GM18951 (cell line): ENCODE measurements around the gene CPLX3.

Experiments
- POLR2A ChIP-seq: IDR thresholded peaks from 4 replicates; pipeline ENCODE4 v1.6.1; 2011; ENCODE audit warnings: mild to moderate bottlenecking; ENCODE audit not compliant: insufficient read length, insufficient read depth; ENCODE audit errors: extremely low read depth
- in situ Hi-C: fragments of 300-500 bp; cut with MboI; formaldehyde crosslinking; loops from one replicate; pipeline ENCODE4 v1.12.0; 2022; ENCODE audit warnings: low sequenced_read_pairs, mixed read lengths, inconsistent platforms; ENCODE audit not compliant: unreplicated experiment

The CPLX3 gene

DNA sequence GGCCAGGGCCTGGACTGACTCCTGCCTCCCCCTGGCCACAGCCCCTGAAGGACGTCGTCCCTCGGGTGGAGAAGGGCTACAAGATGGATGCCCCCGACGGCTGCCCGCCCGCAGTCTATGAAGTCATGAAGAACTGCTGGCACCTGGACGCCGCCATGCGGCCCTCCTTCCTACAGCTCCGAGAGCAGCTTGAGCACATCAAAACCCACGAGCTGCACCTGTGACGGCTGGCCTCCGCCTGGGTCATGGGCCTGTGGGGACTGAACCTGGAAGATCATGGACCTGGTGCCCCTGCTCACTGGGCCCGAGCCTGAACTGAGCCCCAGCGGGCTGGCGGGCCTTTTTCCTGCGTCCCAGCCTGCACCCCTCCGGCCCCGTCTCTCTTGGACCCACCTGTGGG lies 24.1 kb upstream of the CPLX3 start:
- TF ChIP-seq POLR2A, result no peak
- in situ Hi-C loops, result no loop called here

DNA sequence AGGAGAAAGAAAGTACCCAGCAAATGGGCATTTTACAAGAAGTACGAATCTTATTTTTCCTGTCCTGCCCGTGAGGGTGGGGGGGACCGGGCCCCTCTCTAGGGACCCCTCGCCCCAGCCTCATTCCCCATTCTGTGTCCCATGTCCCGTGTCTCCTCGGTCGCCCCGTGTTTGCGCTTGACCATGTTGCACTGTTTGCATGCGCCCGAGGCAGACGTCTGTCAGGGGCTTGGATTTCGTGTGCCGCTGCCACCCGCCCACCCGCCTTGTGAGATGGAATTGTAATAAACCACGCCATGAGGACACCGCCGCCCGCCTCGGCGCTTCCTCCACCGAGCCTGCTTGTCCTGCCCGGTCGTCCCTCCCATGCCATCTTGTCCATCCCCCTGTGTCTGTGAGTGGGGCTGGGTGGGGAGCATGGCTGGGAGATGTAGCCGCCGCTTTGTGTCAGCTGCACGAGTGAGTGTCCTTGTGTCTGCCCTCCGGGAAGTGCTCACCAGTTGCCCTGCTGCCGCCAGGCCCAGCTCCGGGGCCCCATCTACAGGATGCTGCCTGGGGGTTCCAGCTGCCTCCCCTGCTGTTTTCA lies 23.5 kb upstream of the CPLX3 start:
- TF ChIP-seq POLR2A, result no peak
- in situ Hi-C loops, result no loop called here

DNA sequence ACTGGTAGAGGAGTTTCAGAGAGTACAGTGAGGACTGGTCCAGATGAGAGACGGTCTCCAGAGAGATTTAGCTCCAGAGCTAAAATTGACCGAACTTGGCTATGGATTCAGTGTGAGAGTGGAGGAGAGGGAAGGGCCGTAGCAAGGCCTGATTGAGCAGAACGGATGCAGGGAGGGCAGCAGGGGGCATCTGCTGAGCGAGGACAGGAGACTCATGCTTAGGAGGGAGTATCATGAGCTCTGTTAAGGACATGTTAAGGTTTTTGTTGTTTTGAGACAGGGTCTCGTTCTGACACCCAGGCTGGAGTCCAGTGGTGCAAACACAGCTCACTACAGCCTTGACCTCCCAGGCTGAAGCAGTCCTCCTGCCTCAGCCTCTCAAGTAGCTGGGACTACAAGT lies 21.5 kb upstream of the CPLX3 start:
- TF ChIP-seq POLR2A, result no peak
- in situ Hi-C loops, result loop anchor here (5.0 kb wide), 1 partner anchor 33 kb away; no protein-coding TSS in a partner anchor

DNA sequence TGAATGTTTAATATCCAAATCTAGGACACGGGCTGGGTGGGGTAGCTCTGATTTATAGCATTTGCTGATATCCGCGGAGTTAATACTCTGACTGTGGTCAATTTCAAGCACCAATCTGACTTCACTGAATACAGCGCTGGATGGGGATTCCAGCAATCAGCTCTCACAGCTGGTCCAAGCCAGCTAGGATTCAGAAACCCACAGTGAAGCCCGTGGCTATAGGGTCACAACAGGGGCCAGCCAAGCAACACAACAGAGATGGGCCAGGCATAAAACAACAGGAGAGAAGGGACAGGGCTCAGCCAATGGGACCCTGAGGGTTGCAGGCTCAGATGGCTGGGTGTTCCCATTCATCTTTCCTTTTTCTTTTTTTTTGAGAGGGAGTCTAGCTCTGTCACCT lies 19.1 kb upstream of the CPLX3 start:
- in situ Hi-C loops, result loop anchor here (5.0 kb wide), 1 partner anchor 35 kb away; no protein-coding TSS in a partner anchor
- no peak for TF ChIP-seq POLR2A

DNA sequence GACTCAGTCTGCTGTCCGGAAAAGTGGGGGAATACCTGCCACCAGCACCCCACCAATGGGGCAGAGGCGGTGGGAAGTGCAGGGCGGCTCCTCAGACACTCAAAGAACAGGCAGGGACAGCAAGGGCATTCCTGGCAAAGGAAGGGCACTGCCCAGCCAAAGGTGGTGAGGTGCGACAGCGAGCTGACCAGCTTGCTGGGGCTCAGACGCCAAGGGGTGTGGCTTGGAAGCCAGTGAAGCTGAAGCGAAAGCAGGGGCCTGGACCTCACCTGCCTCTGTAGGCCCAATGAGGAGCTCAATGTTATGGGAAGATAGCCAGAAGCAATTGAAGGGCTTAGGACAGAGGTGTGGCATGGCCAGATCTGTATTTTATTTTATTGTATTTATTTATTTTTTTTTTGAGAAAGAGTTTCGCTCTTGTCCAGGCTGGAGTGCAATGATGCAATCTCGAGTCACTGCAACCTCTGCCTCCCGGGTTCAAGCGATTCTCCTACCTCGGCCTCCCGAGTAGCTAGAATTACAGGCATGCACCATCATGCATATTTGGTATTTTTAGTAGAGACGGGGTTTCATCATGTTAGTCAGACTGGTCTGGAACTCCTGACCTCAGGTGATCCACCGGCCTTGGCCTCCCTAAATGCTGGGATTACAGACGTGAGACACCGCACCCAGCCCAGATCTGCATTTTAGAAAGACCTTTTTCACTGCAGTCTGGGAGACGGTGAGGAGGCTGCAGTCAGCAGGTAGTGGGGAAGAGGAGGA lies 18.2 kb upstream of the CPLX3 start:
- no peak for TF ChIP-seq POLR2A
- in situ Hi-C loops, result loop anchor here (5.0 kb wide), 1 partner anchor 36 kb away; no protein-coding TSS in a partner anchor

DNA sequence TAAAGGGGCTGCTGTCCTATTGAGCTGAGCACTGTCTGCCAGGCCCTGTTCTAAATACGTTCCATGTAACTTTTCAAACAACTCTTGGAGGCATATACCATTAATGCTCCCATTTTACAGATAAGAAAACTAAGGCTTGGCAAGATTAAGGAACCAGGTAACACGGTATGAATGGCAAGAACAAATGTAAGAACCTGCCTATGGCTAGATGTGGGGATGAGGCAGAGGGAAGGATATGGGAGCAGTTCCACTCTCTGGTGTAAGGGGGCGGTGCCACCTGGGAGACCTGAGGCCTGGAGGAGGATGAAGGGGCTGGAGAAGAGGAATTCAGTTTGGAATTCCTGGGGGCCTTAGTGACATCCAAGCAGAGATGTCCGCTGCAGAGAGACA lies 17.6 kb upstream of the CPLX3 start:
- in situ Hi-C loops, result loop anchor here (5.0 kb wide), 1 partner anchor 37 kb away; no protein-coding TSS in a partner anchor
- no peak for TF ChIP-seq POLR2A

- TF ChIP-seq POLR2A, result no peak
- in situ Hi-C loops, result loop anchor here (5.0 kb wide), 1 partner anchor 37 kb away; no protein-coding TSS in a partner anchor
Measured at GRCh38 chr15:74809242-74809641, 17.2 kb upstream of the CPLX3 start.

DNA sequence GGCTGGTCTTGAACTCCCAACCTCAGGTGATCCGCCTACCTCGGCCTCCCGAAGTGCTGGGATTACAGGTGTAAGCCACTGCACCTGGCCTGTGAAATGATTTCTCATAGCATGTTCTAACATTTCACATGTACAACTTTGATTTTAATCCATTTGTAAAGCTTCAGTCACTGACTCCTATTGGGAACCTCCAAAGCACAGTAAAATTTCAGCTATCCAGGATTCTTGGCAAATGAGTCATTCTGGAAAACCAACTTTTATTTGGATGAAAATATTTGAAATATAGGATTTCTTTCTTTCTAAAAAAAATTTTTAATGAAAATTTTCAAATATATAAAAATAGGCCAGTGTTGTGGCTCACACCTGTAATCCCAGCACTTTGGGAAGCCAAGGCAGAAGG lies 16.5 kb upstream of the CPLX3 start:
- TF ChIP-seq POLR2A, result no peak
- in situ Hi-C loops, result loop anchor here (5.0 kb wide), 1 partner anchor 38 kb away; no protein-coding TSS in a partner anchor

GRCh38 chr15:74812533-74812932 lies 13.9 kb upstream of the CPLX3 start, which contains the start of gene LMAN1L:
LMAN1L (plus strand) TSS chr15:74812835; CDS start chr15:74812855, 20 bp downstream.
- TF ChIP-seq POLR2A, result no peak
- in situ Hi-C loops, result no loop called here

GRCh38 chr15:74815121-74815934 lies 11.1 kb upstream of the CPLX3 start:
- no peak for TF ChIP-seq POLR2A
- in situ Hi-C loops, result no loop called here

- in situ Hi-C loops, result no loop called here
Measured at GRCh38 chr15:74815961-74816360, 10.5 kb upstream of the CPLX3 start.

GRCh38 chr15:74816624-74817369 lies 9.6 kb upstream of the CPLX3 start:
- TF ChIP-seq POLR2A, result no peak
- in situ Hi-C loops, result no loop called here

More at GRCh38 chr15:74815961-74816360, 10.5 kb upstream of the CPLX3 start:
- TF ChIP-seq POLR2A, result no peak

DNA sequence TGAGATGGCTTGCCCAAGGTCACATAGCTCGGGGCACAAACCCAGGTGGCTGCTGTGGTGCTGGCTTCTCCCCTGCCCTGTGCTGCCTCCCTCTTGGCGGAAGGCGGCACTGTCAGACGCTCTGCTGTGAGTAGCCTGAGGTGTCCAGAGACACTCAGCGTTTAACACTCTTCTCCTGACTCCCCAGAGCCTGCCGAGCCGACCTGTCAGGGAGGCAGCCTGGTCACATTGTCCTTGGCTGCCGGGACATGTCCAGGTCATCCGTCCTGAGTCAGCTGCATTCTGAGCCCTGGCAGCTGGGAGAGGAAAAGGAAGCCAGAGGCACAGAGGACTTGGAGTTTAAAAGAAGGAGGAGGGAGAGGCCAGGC lies 9.1 kb upstream of the CPLX3 start:
- in situ Hi-C loops, result no loop called here
- no peak for TF ChIP-seq POLR2A

GRCh38 chr15:74820056-74820455 lies 6.4 kb upstream of the CPLX3 start:
- no peak for TF ChIP-seq POLR2A
- in situ Hi-C loops, result no loop called here
